IPS-18a (cell line): ENCODE measurements around the gene ABI3.

ENCODE experiments used
- H3K27ac ChIP-seq: one replicate; pipeline ENCODE4 v1.5.1; 2013; ENCODE audit warnings: low read length
- H3K27me3 ChIP-seq: one replicate; pipeline ENCODE4 v1.6.1; 2013; ENCODE audit warnings: mild to moderate bottlenecking, low read length; ENCODE audit not compliant: control insufficient read depth, insufficient read depth
- H3K36me3 ChIP-seq: one replicate; pipeline ENCODE4 v1.6.1; 2013; ENCODE audit warnings: low read depth, low read length; ENCODE audit not compliant: control insufficient read depth
- H3K4me1 ChIP-seq: one replicate; pipeline ENCODE4 v1.6.1; 2013; ENCODE audit warnings: low read depth, low read length; ENCODE audit not compliant: control insufficient read depth
- H3K4me3 ChIP-seq: one replicate; pipeline ENCODE4 v1.5.1; 2013; ENCODE audit warnings: low read length
- H3K9ac ChIP-seq: one replicate; pipeline ENCODE4 v1.6.1; 2013; ENCODE audit warnings: mild to moderate bottlenecking, low read length, moderate library complexity
- H3K9me3 ChIP-seq: one replicate; pipeline ENCODE4 v1.6.1; 2013; ENCODE audit warnings: low read depth, low read length; ENCODE audit not compliant: control insufficient read depth

ABI3 gene

GRCh38 chr17:49229076-49229804, 18.7 kb downstream of the ABI3 start:
- H3K9me3 ChIP-seq = no peaks in the 10 kb centered on the region
- H3K4me1 ChIP-seq = no peaks in the 10 kb centered on the region
- peak overlapping the region; percentile 87 for H3K4me3 ChIP-seq
- no peaks in the 10 kb centered on the region for H3K36me3 ChIP-seq
- no peak overlapping the region for H3K27ac ChIP-seq
- peaks cover 76% of the 10 kb centered on the region for H3K27me3 ChIP-seq
- no peak overlapping the region for H3K9ac ChIP-seq

GRCh38 chr17:49229805-49230600, 19.5 kb downstream of the ABI3 start:
- Histone ChIP-seq H3K27me3 (peaks cover 69% of the 10 kb centered on the region), H3K4me1 (no peaks in the 10 kb centered on the region), H3K4me3 (peak overlapping the region; percentile 87), H3K9me3 (no peaks in the 10 kb centered on the region), H3K36me3 (no peaks in the 10 kb centered on the region), H3K9ac (no peak overlapping the region), H3K27ac (no peak overlapping the region)

GRCh38 chr17:49230636-49231562, 20.4 kb downstream of the ABI3 start, which contains the start of gene PHOSPHO1:
TSS of gene PHOSPHO1 (minus strand) at chr17:49230787. CDS start at chr17:49226691, 4,096 bp downstream.
- no peaks in the 10 kb centered on the region for H3K9me3 ChIP-seq
- no peaks in the 10 kb centered on the region for H3K4me1 ChIP-seq
- H3K4me3 ChIP-seq = peak within 1 kb of the TSS; percentile 87
- no peaks in the 10 kb centered on the region for H3K36me3 ChIP-seq
- H3K27ac ChIP-seq = no peak within 1 kb of the TSS
- peaks cover 60% of the 10 kb centered on the region for H3K27me3 ChIP-seq
- H3K9ac ChIP-seq = peak within 1 kb of the TSS; percentile 13

GRCh38 chr17:49231563-49231894, 21.0 kb downstream of the ABI3 start:
- H3K9ac ChIP-seq = no peak overlapping the region
- H3K27ac ChIP-seq = no peak overlapping the region
- H3K9me3 ChIP-seq = no peaks in the 10 kb centered on the region
- H3K36me3 ChIP-seq = no peaks in the 10 kb centered on the region
- H3K27me3 ChIP-seq = peaks cover 53% of the 10 kb centered on the region
- no peak overlapping the region for H3K4me3 ChIP-seq
- no peaks in the 10 kb centered on the region for H3K4me1 ChIP-seq

- Histone ChIP-seq H3K4me1 (peaks cover 6% of the 10 kb centered on the region), H3K9ac (no peak overlapping the region), H3K9me3 (no peaks in the 10 kb centered on the region), H3K27ac (no peak overlapping the region), H3K4me3 (no peak overlapping the region), H3K36me3 (no peaks in the 10 kb centered on the region), H3K27me3 (peaks cover 23% of the 10 kb centered on the region)
These were observed 24.1 kb downstream of the ABI3 start for GRCh38 chr17:49234509-49235080.

GRCh38 chr17:49235896-49236295, 25.4 kb downstream of the ABI3 start:
- Histone ChIP-seq H3K27ac (no peak overlapping the region), H3K9me3 (no peaks in the 10 kb centered on the region), H3K27me3 (peaks cover 12% of the 10 kb centered on the region), H3K9ac (no peak overlapping the region), H3K4me1 (peaks cover 6% of the 10 kb centered on the region), H3K36me3 (no peaks in the 10 kb centered on the region), H3K4me3 (no peak overlapping the region)

- no peaks in the 10 kb centered on the region for H3K27me3 ChIP-seq
- H3K9ac ChIP-seq = no peak overlapping the region
- no peaks in the 10 kb centered on the region for H3K9me3 ChIP-seq
- peaks cover 6% of the 10 kb centered on the region for H3K4me1 ChIP-seq
- H3K4me3 ChIP-seq = no peak overlapping the region
- H3K27ac ChIP-seq = no peak overlapping the region
- H3K36me3 ChIP-seq = no peaks in the 10 kb centered on the region
These were observed 29.5 kb downstream of the ABI3 start for GRCh38 chr17:49239963-49240362.

GRCh38 chr17:49240619-49241018, 30.1 kb downstream of the ABI3 start:
- no peak overlapping the region for H3K9ac ChIP-seq
- H3K27ac ChIP-seq = no peak overlapping the region
- H3K36me3 ChIP-seq = no peaks in the 10 kb centered on the region
- H3K9me3 ChIP-seq = no peaks in the 10 kb centered on the region
- peaks cover 6% of the 10 kb centered on the region for H3K4me1 ChIP-seq
- H3K27me3 ChIP-seq = no peaks in the 10 kb centered on the region
- H3K4me3 ChIP-seq = no peak overlapping the region

GRCh38 chr17:49241040-49241439, 30.5 kb downstream of the ABI3 start:
- no peak overlapping the region for H3K4me3 ChIP-seq
- H3K4me1 ChIP-seq = peaks cover 6% of the 10 kb centered on the region
- no peak overlapping the region for H3K27ac ChIP-seq
- no peak overlapping the region for H3K9ac ChIP-seq
- no peaks in the 10 kb centered on the region for H3K9me3 ChIP-seq
- H3K27me3 ChIP-seq = no peaks in the 10 kb centered on the region
- H3K36me3 ChIP-seq = no peaks in the 10 kb centered on the region

GRCh38 chr17:49241692-49242397, 31.3 kb downstream of the ABI3 start:
- H3K4me3 ChIP-seq = no peak overlapping the region
- H3K9ac ChIP-seq = no peak overlapping the region
- H3K27ac ChIP-seq = no peak overlapping the region
- H3K9me3 ChIP-seq = no peaks in the 10 kb centered on the region
- H3K36me3 ChIP-seq = no peaks in the 10 kb centered on the region
- H3K27me3 ChIP-seq = no peaks in the 10 kb centered on the region
- peaks cover 4% of the 10 kb centered on the region for H3K4me1 ChIP-seq
